HG03558 (cell line): ENCODE measurements around the gene EXOC3L4.
"Not testable (repeated sequence)": the region's sequence is repeated elsewhere in the genome, so short reads cannot be mapped to it uniquely, and the experiment has no call there.

Experiments
- ATAC-seq: cut with Tn5 transposase; IDR thresholded peaks from one replicate; pipeline ENCODE4 v1.9.1; 2021; ENCODE audit warnings: moderate number of reproducible peaks; ENCODE audit not compliant: unreplicated experiment; ENCODE audit errors: extremely low read depth

EXOC3L4 gene

DNA sequence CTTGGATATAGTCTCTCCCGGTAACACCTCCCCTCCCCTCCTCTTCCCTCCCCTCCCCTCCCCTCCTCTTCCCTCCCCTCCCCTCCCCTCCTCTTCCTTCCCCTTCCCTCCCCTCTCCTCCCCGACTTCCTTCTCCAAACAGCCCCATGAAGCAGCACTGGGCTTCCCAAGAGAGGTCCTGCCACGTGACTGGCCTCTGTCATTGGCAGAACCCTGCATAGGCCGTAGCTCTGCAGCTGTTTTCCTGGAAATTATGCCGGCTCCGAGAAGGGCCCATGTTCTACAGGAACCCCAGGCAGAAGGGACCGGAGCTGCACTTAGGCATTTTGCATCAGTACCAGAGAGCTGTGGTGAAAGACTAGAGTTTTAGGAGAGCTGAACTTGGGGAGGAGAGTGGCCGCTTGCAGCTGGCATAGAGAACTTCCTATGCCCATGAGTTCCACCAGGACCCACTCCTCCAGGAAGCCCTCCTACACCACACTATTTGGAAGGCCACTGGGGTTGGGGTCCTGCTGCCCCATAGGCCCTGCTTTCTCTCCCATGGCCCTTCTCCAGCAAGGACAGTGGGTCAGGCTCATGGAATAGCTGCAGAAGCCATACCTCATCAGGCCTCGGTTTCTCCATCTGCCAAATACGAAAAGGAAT, 23.6 kb downstream of the EXOC3L4 start:
- ATAC-seq: no peak

DNA sequence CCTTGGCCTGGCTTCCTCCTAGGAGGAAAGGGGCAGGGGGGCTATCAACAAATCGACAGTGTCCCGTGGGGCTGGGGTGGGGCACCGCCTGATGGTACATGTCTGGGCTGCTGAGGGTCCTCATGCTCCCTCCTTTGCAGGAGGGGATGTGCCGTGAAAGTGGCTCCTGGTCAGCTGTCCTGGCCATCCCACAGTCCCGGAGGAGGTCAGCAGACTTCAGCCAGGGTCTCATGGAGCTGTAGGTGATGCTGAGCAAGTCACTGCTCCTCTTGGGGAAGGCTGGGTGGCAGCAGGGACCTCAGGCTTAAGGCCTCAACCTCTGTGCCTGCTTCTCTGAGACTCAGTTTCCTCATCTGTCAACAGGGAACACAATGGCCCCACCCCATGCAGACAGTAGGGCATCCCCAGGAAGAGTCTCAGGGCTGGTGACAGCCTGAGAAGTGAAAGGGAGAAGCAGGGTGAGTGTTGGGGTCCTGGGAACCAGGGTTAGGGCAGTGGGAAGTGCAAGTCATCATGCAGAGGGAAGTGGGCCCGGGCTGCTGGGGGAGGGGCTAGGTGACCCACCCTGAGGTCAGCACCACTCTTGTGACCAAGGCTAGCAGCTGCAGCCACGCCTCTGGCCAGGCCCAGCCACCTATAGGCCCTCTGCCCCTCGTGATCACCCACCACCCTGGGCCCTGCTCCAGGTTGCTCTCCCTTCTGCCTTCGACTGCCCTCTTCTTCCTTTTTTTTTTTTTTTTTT, 24.3 kb downstream of the EXOC3L4 start:
- no peak for ATAC-seq

DNA sequence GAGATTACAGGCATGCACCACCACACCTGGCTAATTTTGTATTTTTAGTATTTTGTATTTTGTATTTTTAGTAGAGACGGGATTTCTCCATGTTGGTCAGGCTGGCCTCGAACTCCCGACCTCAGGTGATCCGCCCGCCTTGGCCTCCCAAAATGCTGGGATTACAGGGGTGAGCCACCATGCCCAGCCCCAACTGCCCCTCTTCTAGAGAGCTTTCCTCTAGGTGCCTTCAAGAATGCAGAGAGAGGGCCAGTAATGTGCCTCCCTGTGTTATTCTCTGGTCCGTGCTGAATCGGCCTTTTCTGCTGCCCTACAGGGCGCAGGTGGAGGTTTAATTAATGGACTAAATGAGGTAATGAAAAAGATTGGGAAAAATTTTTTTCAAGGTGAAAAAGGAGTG, 25.0 kb downstream of the EXOC3L4 start:
- ATAC-seq: not testable (repeated sequence)

DNA sequence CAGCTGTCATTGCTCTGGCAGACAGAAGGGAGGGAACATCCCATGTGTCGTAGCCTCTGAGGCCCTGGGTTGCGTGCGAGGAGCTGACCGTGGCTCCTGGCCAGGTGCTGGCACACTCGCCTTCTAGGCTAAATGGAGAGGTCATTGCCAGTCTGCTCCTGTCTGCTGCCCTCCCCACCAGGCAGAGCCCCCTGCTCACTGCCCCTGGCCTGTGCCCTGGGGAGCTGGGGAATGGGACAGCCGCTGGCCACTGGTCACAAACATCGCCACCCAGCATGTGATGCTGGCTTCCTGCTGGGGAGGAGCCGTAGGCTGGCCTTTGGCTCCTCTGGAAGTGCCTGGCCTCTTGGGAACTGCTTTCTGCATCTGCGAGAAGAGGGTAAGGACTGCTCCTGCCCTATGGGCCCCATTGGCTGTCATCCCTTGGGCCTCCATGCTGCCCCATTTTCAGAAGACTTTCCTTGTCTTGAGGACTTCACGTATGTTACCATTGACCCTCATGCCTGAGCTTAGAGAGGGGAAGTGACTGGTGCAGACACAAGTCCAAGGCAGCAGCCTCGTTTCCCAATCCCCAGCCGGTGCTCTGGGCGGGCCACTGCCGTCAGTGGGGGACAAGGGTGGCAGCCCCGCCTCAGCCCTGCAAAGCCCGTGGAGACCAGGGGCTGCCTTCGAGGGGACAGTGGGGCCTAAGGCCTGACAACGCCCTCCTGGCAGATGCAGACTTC, 26.8 kb downstream of the EXOC3L4 start:
- no peak for ATAC-seq

DNA sequence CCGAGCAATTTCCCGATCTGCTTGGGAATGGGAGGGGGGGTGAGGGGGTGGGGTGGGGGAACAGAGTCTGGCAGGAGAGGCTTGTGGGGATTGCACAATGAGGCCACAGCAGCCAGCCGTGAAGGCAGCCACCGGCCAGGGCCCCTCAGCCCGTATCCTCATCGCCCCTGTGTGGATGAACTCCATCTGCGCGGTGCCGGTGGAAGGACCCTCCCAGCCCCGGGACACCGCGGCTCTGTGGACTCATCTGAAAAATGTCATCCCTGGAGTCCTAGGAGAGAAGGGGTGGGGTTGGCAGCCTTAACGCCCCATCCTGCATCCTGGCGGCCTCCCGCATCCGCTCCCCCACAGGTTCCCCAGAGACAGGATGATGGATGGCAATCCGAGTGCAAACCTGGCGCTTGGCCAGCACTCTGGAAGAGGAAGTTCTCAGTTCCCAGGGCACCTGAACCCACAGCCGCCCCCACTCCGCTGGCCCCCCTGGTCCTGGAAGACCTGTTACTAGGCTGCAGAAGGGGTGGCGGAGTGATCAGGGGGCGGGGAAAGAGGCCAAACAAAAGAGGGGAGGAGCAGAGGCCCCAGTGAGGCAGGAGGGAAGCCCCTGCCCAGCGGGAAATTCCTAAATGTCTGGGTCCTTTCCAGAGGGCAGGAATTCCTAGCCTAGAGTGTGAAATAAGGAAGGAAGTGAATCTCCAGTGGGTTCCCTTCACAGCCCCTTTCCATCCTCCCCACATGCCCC, 27.5 kb downstream of the EXOC3L4 start:
- no peak for ATAC-seq

DNA sequence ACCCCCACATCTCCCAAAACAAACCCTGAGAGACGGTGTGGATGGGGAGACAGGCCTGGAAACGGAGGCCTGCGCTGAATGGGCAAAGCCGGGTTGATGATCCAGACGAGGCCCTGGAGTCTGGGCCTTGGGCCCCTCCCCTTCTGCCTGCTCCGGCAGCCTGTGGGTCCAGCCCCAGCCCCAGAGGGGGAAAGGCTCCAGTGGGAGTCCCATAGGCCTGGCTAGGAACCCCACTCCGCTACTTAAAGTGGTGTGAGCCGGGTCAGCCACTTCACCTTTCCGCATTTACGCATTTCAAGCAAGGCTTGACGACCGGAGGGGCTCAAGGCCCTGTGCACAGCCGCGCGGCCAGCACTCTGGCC, 28.0 kb downstream of the EXOC3L4 start:
- ATAC-seq: no peak

DNA sequence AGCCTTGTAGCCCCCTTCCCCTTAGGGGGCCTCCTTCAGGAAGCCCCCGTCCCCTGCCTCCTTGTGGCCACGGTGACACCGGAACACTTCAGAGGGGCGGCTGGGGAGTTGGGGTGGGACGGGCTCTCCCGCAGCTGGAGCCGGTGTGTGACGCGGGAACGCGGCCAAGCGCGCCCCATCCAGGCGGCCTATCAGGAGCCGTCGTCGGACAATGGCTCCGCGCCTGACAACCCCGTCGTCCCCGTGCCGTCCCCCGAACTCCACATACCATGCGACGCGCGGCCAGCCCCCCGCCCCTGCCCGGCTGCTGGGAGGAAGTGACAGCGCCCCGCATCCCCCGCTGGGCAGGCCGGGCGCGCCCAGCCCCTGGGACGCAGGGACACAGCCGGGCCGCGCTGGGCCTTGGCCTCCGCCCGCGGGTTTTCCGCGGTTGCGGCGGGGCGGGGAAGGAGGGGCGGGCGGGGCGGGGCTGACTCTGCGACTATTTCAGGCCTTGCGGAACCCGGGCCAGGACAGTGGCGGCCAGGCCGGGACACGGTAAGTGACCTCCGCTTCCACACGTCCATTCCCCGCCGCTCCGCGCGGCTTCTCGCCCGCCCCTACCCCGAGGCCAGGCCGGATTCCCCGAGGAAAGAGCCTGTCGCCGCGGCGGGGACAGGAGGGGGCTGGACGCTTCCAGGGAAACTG, 28.6 kb downstream of the EXOC3L4 start, which contains the start of gene TNFAIP2:
TNFAIP2 (plus strand) TSS at position 515 of the 687 bp plus-strand sequence. CDS start 2,997 bp downstream, outside the sequence.
- no peak for ATAC-seq

DNA sequence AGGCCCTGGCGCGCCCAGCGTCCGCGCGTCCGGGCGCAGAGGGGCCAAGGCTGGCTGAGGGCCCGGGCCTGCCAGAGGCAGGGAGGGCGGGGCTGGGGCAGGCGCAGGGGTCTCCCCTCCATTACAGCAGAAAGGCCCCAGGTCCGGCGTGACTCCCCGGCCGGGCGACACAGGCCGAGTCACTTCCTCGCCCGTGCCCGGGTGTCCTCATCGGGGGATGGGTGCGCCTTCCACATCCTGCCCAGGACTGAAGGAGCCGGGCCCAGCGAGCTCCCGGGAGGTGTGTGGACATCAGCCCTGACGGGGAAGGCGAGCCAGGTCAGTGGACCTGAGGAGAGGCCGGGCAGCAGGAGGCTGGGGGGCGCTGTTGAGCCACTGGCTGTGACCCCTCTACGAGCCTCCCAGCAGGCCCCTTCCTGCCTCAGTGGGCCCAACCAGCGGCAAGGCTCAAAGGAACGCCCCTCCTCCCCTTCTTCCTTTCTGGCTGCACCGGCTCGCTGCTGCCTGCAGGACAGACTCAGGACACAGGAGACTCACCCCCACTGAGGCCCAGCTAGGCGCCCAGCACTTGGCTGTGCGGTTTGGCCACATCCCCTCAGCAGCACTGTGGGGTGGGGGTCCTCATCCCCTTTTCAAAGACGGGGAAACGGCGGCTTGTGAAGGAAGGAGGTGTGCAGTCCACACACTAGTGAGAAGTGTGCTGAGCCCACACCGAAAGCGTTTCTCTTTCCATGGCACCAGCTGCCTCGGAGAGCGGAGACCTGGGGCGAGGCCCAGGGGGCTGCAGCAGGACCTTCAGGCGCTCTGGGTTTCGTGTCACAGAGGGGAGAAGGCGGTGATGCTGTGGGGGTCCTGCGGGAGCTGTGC, 29.3 kb downstream of the EXOC3L4 start:
- ATAC-seq: no peak

DNA sequence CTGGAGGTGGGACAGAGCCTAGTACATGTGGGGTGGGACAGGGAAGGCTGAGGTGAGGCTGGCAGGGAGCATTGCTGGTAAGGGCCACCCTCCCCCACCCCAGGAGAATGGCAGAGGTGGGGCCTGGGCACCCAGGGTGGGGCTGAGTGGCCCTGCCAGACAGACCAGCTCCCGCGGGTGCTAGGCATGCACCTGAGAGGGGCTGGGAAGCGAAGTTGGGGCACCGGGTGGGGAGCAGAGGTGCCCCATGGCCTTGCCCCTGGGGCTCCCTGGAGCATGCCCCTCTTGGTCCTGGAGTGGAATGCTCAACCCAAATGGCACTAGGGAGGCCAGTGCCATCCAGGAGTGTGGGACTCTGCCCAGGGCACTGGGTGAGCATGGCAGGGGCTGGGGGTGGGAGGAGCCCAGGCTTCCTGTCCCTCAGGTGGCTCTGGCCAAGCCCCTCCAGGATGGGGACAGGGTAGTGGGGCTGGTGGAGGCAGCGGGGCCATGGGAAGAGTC, 30.0 kb downstream of the EXOC3L4 start:
- ATAC-seq: no peak

DNA sequence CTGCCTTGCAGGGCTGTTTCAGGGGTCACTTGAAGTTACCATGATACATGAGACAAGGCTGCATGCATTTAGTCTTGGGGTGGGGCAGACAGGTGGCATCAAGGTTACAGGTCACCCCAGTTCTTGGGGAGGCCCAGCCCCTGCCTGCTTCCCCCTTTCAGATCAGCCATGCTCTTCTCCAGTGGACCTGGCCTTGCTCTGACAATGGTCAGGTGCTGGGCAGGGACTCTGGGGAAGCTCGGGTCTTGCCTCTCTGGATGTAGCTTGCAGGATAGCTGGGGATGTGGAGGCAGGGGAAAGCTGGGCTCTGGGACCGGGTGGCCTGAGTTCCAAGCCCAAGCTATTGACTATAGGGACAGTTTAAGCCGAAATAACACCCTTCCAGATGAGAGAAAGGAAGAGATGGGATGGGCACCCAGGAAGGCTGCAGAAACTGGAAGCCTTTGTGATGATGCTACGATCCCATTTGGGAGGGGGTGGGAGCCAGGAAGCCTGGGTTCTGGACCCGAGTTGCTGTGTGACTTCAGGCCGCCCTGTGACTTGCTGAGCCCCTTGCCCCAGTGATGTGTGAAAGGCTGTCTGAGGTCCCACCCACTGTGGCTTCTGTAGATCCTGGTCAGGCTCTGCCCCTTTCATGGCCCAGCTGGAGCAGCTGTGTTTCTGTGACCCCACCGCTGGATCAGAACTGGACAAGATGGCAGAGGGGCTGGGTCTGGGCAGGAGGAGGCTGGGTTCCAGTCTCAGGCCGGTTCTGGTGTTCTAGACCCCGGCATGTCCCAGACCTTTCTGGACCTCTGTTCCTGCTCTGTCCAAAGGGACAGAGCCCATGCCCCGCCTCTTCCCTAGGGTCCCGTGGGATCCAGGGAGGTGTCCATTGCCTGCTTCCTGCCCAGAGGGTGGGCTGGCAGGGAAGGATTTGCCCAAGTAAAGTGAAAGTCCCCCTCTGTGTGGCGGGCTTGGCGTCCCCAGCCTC, 30.9 kb downstream of the EXOC3L4 start:
- no peak for ATAC-seq

DNA sequence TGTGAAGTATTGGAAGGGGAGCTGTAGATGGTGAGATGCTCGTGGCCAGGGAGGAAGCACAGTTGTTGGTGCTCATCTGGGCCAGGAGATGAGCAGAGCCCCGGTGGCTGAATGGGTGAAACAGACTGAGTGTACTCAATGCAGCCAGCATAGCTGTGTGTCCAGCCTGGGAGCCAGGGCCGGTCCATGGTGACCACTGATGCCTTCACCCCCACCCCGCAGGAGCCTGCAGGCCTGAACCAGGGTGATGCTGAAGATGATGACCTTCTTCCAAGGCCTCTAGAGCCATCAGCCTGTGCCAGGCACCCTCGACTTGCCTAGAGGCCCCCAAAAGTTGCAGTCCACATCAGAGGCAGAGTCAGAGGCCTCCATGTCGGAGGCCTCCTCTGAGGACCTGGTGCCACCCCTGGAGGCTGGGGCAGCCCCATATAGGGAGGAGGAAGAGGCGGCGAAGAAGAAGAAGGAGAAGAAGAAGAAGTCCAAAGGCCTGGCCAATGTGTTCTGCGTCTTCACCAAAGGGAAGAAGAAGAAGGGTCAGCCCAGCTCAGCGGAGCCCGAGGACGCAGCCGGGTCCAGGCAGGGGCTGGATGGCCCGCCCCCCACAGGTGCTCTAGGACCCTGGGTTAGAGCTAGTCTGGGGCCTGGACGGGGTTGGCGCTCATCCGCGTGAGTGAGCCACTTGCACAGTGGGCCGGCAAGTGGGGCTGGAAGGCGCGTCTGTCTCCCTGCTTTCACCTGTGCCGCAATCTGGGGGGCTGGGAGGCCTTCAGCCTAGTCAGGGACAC, 31.8 kb downstream of the EXOC3L4 start:
- ATAC-seq: no peak

DNA sequence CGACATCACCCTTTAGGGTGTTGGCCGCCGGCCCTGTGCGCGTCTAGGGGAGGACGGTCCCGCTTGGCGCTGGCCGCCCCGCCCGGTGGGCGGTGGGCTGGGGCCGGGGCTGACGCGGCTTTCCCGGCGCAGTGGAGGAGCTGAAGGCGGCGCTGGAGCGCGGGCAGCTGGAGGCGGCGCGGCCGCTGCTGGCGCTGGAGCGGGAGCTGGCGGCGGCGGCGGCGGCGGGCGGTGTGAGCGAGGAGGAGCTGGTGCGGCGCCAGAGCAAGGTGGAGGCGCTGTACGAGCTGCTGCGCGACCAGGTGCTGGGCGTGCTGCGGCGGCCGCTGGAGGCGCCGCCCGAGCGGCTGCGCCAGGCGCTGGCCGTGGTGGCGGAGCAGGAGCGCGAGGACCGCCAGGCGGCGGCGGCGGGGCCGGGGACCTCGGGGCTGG, 32.4 kb downstream of the EXOC3L4 start:
- no peak for ATAC-seq

DNA sequence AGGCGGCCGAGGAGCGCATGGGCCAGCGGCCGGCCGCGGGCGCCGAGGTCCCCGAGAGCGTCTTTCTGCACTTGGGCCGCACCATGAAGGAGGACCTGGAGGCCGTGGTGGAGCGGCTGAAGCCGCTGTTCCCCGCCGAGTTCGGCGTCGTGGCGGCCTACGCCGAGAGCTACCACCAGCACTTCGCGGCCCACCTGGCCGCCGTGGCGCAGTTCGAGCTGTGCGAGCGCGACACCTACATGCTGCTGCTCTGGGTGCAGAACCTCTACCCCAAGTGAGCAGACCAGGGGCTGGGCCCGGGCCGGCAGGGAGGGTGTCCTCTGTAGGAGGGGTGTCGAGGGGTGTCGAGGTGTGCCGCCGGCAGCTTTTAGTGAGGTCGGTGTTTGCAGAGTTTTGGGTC, 32.8 kb downstream of the EXOC3L4 start:
- ATAC-seq: no peak

DNA sequence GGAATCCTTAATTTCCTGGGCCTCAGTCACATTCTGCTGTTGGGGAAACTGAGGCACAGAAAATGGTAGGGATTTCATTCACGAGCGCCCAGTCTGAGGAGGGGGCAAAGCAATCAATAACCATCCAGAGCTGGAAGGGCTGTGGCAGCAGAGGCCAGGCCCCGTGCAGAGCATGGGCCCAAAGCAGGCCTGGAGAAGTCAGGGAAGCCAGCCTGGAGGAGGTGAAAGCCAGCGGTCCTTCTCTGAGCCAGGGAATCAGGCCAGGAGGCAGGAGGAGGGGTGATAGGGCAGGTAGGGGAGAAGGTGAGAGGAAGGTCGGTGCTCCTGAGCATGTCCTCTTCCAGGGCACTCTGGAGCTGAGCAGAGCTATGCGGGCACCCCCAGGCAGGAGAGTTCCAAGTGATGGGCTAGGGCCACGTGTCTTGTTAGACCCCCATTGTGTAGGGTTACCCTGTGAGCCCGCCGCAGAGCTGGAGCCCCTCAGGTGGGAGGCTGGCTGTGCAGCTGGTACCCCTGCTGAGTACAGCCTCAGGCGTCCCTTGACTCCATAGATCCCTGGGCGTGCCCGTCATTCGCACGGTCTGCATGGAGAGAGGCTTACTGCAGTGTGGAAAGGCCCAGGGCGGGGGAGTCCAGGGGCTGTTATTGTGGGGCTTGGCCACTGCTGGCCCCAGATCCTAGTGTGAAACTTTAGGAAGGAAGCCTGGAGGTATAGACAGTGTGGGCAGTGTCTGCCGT, 33.5 kb downstream of the EXOC3L4 start:
- ATAC-seq: no peak

DNA sequence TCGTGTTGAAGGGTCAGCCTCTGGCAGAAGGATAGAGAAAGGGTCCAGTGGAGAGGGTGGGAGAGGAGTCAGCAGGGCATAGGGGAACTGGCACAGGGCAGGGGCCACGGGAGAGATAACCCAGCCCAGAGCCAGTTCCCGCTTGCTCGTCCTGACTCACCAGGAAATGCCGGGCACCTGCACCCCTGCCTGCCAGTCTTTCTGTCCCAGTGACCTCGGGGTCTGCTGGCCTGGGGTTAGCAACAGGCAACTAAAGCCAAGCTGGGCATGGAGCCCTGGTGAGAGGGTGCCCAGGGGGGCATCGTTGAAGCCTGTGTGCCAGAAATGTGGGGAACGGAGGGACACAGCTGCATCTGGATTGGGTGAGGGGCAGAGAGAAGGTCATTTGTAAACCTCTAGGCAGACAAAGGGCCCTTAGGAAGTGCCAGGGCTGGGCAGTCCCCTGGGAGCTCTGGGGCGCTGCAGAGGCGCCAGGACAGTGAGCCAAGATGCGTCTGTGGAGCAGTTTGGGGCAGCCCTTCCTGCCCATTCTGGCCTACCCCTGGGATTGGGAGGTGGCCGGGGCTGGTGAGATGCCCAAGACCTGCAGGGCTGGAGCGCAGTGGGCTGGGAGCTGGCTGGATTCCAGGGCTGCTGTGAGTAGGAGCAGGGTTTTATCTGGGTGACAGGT, 34.2 kb downstream of the EXOC3L4 start:
- no peak for ATAC-seq
